Upper lobe of left lung (tissue), 6 donors: ENCODE results near the gene TLK1. TPM values are rescaled to one million over a fixed set of nuclear protein-coding genes. Genes with fewer than 3 reads are reported as not detected.
"Not testable (repeated sequence)": the region's sequence is repeated elsewhere in the genome, so short reads cannot be mapped to it uniquely, and the experiment has no call there.

Experiments used
- ATAC-seq, 2 donors: fragments of 200-7000 bp; cut with Tn5 transposase; one replicate each; pipeline ENCODE4 v1.9.1; 2022; ENCODE audit warnings: mild to moderate bottlenecking in 2 of 2, moderate library complexity in 2 of 2; ENCODE audit not compliant: low FRiP score in 2 of 2
- DNase-seq, 2 donors: peaks; one replicate each; pipeline ENCODE4 v3.0.0-alpha.2; 2019 to 2020
- H3K27ac ChIP-seq, 4 donors: fragments of 200-600 bp; sonication (generic); one replicate each; pipeline ENCODE4 v1.5.1; 2016 to 2019
- H3K27me3 ChIP-seq, 4 donors: fragments of 200-600 bp; sonication (generic); one replicate each; pipeline ENCODE4 v1.5.1; 2017 to 2019
- H3K36me3 ChIP-seq, 4 donors: fragments of 200-600 bp; sonication (generic); one replicate each; pipeline ENCODE4 v1.5.1; 2016 to 2019
- H3K4me1 ChIP-seq, 4 donors: fragments of 200-600 bp; sonication (generic); one replicate each; pipeline ENCODE4 v1.5.1; 2018 to 2019
- H3K4me3 ChIP-seq, 4 donors: fragments of 200-600 bp; sonication (generic); one replicate each; pipeline ENCODE4 v1.5.1; 2017 to 2019; ENCODE audit warnings: mild to moderate bottlenecking in 2 of 4, moderate library complexity in 1 of 4
- H3K9me3 ChIP-seq, 4 donors: fragments of 200-600 bp; sonication (generic); one replicate each; pipeline ENCODE4 v1.5.1; 2018 to 2019
- CTCF ChIP-seq, 6 experiments: fragments of 450-650 bp in 4 of 6; fragments of 200-600 bp in 2 of 6; sonication (generic) in 2 of 6; IDR thresholded peaks; one replicate each; pipeline ENCODE4 v1.5.1; 2016 to 2019; ENCODE audit warnings: antibody characterized with exemption in 6 of 6
- EP300 ChIP-seq, 4 donors: sonication (generic); formaldehyde crosslinking; IDR thresholded peaks; one replicate each; pipeline ENCODE4 v1.5.1; 2017; ENCODE audit warnings: antibody characterized with exemption in 4 of 4, control low read depth in 2 of 4
- POLR2A ChIP-seq, 4 donors: fragments of 450-650 bp; IDR thresholded peaks; one replicate each; pipeline ENCODE4 v1.5.1; 2016 to 2017; ENCODE audit warnings: antibody characterized with exemption in 4 of 4, mild to moderate bottlenecking in 2 of 4
- POLR2AphosphoS5 ChIP-seq, 2 donors: sonication (generic); formaldehyde crosslinking; IDR thresholded peaks; one replicate each; pipeline ENCODE4 v1.5.1; 2017; ENCODE audit warnings: antibody characterized with exemption in 2 of 2
- WGBS, 2 donors: methylation state at CpG; one replicate each; pipeline ENCODE4 v1.1.5; 2017 to 2018; 5-methylcytosine and 5-hydroxymethylcytosine counted together
- total RNA-seq, 6 donors: library from RNA; depleted of rRNA in 4 of 6; stranded (reverse); fragments of >200 nt in 4 of 6; gene quantifications; one replicate each; pipeline versions ENCODE4 v1.1.0 to v1.2.1, GENCODE V29; 2016 to 2021
- donor health status: DM: no; HTN: no; CAD: no; lungs with moderate emphysema.
- donor health status: DM: no; HTN: yes; CAD: no; lungs with severe emphysema.

Gene TLK1
- total RNA-seq, 6 donors from 2014 or later = 21.9 to 70.2 (median 53.8) TPM

GRCh38 chr2:171104379-171104778, 56.3 kb downstream of the TLK1 start:
- Histone ChIP-seq H3K36me3 (no peaks in the 10 kb centered on the region), H3K27ac (no peak overlapping the region), H3K4me1 (no peaks in the 10 kb centered on the region), H3K4me3 (no peak overlapping the region), H3K9me3 (peaks cover 0 to 9% (median under 1%) of the 10 kb centered on the region in 4 donors), H3K27me3 (no peaks in the 10 kb centered on the region)
- TF ChIP-seq POLR2A (IDR thresholded peaks at IDR 0.05) (no peak), EP300 (IDR thresholded peaks at IDR 0.05) (no peak), CTCF (IDR thresholded peaks at IDR 0.05) (no peak), POLR2AphosphoS5 (IDR thresholded peaks at IDR 0.05) (no peak)
- no peak for ATAC-seq
- 91 to 97% methylated on average over 1 of the region's 1 CpG for WGBS, 2 donors
- DNase-seq = no peak

- Histone ChIP-seq H3K4me1 (no peaks in the 10 kb centered on the region), H3K27me3 (no peaks in the 10 kb centered on the region), H3K36me3 (no peaks in the 10 kb centered on the region), H3K4me3 (no peak overlapping the region), H3K9me3 (peaks cover 6 to 19% (median 9%) of the 10 kb centered on the region in 4 donors), H3K27ac (no peak overlapping the region)
- DNase-seq (no peak), ATAC-seq (no peak)
- 59 to 67% methylated on average over 4 of the region's 4 CpGs for WGBS, 2 donors
- TF ChIP-seq POLR2A (IDR thresholded peaks at IDR 0.05) = no peak
- TF ChIP-seq CTCF (IDR thresholded peaks at IDR 0.05) = no peak
- no peak for TF ChIP-seq POLR2AphosphoS5 (IDR thresholded peaks at IDR 0.05)
- TF ChIP-seq EP300 (IDR thresholded peaks at IDR 0.05) = no peak
Observed at GRCh38 chr2:171102802-171103201, 57.9 kb downstream of the TLK1 start.

- H3K4me1 ChIP-seq = no peaks in the 10 kb centered on the region
- TF ChIP-seq CTCF (IDR thresholded peaks at IDR 0.05) (no peak), EP300 (IDR thresholded peaks at IDR 0.05) (no peak), POLR2A (IDR thresholded peaks at IDR 0.05) (no peak), POLR2AphosphoS5 (IDR thresholded peaks at IDR 0.05) (no peak)
- H3K36me3 ChIP-seq = no peaks in the 10 kb centered on the region
- 93 to 95% methylated on average over 3 of the region's 3 CpGs for WGBS, 2 donors
- H3K27me3 ChIP-seq = no peaks in the 10 kb centered on the region
- H3K4me3 ChIP-seq = no peak overlapping the region
- no peak overlapping the region for H3K27ac ChIP-seq
- peaks cover 6 to 23% (median 9%) of the 10 kb centered on the region in 4 donors for H3K9me3 ChIP-seq
- ATAC-seq (no peak), DNase-seq (no peak)
Observed at GRCh38 chr2:171100370-171100769, 60.3 kb downstream of the TLK1 start.

GRCh38 chr2:171098607-171099006, 62.1 kb downstream of the TLK1 start:
- H3K4me1 ChIP-seq = peaks cover 0 to 3% (median 0%) of the 10 kb centered on the region in 4 donors
- TF ChIP-seq POLR2A (IDR thresholded peaks at IDR 0.05) (no peak), POLR2AphosphoS5 (IDR thresholded peaks at IDR 0.05) (no peak), EP300 (IDR thresholded peaks at IDR 0.05) (no peak), CTCF (IDR thresholded peaks at IDR 0.05) (no peak)
- H3K9me3 ChIP-seq = peaks cover 6 to 23% (median 9%) of the 10 kb centered on the region in 4 donors
- H3K27ac ChIP-seq = no peak overlapping the region
- no peak for ATAC-seq
- DNase-seq = no peak
- H3K27me3 ChIP-seq = no peaks in the 10 kb centered on the region
- H3K4me3 ChIP-seq = no peak overlapping the region
- no peaks in the 10 kb centered on the region for H3K36me3 ChIP-seq

GRCh38 chr2:171095014-171095582, 65.6 kb downstream of the TLK1 start:
- TF ChIP-seq POLR2A (IDR thresholded peaks at IDR 0.05) (no peak), EP300 (IDR thresholded peaks at IDR 0.05) (no peak), CTCF (IDR thresholded peaks at IDR 0.05) (no peak), POLR2AphosphoS5 (IDR thresholded peaks at IDR 0.05) (no peak)
- Histone ChIP-seq H3K27me3 (no peaks in the 10 kb centered on the region), H3K4me1 (peaks cover 0 to 3% (median 0%) of the 10 kb centered on the region in 4 donors), H3K4me3 (no peak overlapping the region), H3K9me3 (peaks cover 6 to 18% (median 9%) of the 10 kb centered on the region in 4 donors), H3K36me3 (no peaks in the 10 kb centered on the region), H3K27ac (no peak overlapping the region)
- 77 to 79% methylated on average over 2 of the region's 2 CpGs for WGBS, 2 donors
- no peak for DNase-seq
- no peak for ATAC-seq

GRCh38 chr2:171091517-171091916, 69.2 kb downstream of the TLK1 start:
- WGBS, 2 donors = 96% methylated on average over 11 of the region's 11 CpGs
- not testable (repeated sequence) for H3K9me3 ChIP-seq, H3K4me1 ChIP-seq, H3K4me3 ChIP-seq, H3K27ac ChIP-seq, DNase-seq, H3K27me3 ChIP-seq, H3K36me3 ChIP-seq, ATAC-seq
